BLaER1 (cell line): ENCODE results near the gene CADM1.

Experiments
- H3K27ac ChIP-seq: shearing (Covaris generic); formaldehyde crosslinking; 2 replicates; pipeline ENCODE4 v1.8.1; 2022
- H3K27me3 ChIP-seq: shearing (Covaris generic); formaldehyde crosslinking; 2 replicates; pipeline ENCODE4 v1.8.1; 2022
- H3K36me3 ChIP-seq: shearing (Covaris generic); formaldehyde crosslinking; 2 replicates; pipeline ENCODE4 v1.8.1; 2022
- H3K4me1 ChIP-seq: shearing (Covaris generic); formaldehyde crosslinking; 2 replicates; pipeline ENCODE4 v1.8.1; 2022
- H3K4me2 ChIP-seq: shearing (Covaris generic); formaldehyde crosslinking; 2 replicates; pipeline ENCODE4 v1.8.1; 2022
- H3K4me3 ChIP-seq: shearing (Covaris generic); formaldehyde crosslinking; 2 replicates; pipeline ENCODE4 v1.8.1; 2022
- H3K9ac ChIP-seq: shearing (Covaris generic); formaldehyde crosslinking; 2 replicates; pipeline ENCODE4 v1.8.1; 2022
- H3K9me3 ChIP-seq: shearing (Covaris generic); formaldehyde crosslinking; 2 replicates; pipeline ENCODE4 v1.8.1; 2022
- H4K20me1 ChIP-seq: shearing (Covaris generic); formaldehyde crosslinking; 2 replicates; pipeline ENCODE4 v1.8.1; 2022
- Cebpa-rat ChIP-seq: shearing (Covaris generic); IDR thresholded peaks from 2 replicates; pipeline ENCODE4 v1.8.1; 2022

CADM1 gene

GRCh38 chr11:115132436-115133228, 371.6 kb downstream of the CADM1 start:
- Histone ChIP-seq H3K4me2 (no peak overlapping the region), H3K4me1 (peaks cover 35% of the 10 kb centered on the region), H3K9me3 (no peaks in the 10 kb centered on the region), H3K36me3 (no peaks in the 10 kb centered on the region), H3K27ac (no peak overlapping the region), H3K4me3 (no peak overlapping the region), H4K20me1 (no peaks in the 10 kb centered on the region), H3K9ac (no peak overlapping the region), H3K27me3 (no peaks in the 10 kb centered on the region)
- TF ChIP-seq Cebpa-rat = no peak

- Histone ChIP-seq H3K9ac (peak overlapping the region; percentile 48; the same call in 1 of the 2 replicates), H3K9me3 (no peaks in the 10 kb centered on the region; the same call in 1 of the 2 replicates), H3K27me3 (no peaks in the 10 kb centered on the region), H4K20me1 (no peaks in the 10 kb centered on the region), H3K4me3 (no peak overlapping the region), H3K27ac (peak overlapping the region; percentile 36; the same call in 1 of the 2 replicates), H3K4me1 (peaks cover 51% of the 10 kb centered on the region), H3K4me2 (peak overlapping the region; percentile 59), H3K36me3 (no peaks in the 10 kb centered on the region)
- no peak for TF ChIP-seq Cebpa-rat
These were observed 374.5 kb downstream of the CADM1 start for GRCh38 chr11:115129473-115130289.

GRCh38 chr11:115128226-115128625, 376.0 kb downstream of the CADM1 start:
- Histone ChIP-seq H3K27me3 (no peaks in the 10 kb centered on the region), H3K4me3 (no peak overlapping the region), H3K27ac (no peak overlapping the region), H3K9ac (no peak overlapping the region), H3K4me1 (peaks cover 51% of the 10 kb centered on the region), H3K9me3 (no peaks in the 10 kb centered on the region; the same call in 1 of the 2 replicates), H3K36me3 (no peaks in the 10 kb centered on the region), H3K4me2 (0 out of 2 replicates have a peak overlapping the region, but pooled peaks have one; percentile 59), H4K20me1 (no peaks in the 10 kb centered on the region)
- TF ChIP-seq Cebpa-rat = no peak

GRCh38 chr11:115127790-115128189, 376.4 kb downstream of the CADM1 start:
- Histone ChIP-seq H3K9me3 (no peaks in the 10 kb centered on the region; the same call in 1 of the 2 replicates), H3K36me3 (no peaks in the 10 kb centered on the region), H3K27ac (no peak overlapping the region), H3K4me1 (peaks cover 51% of the 10 kb centered on the region), H3K4me2 (no peak overlapping the region), H3K4me3 (no peak overlapping the region), H3K9ac (no peak overlapping the region), H3K27me3 (no peaks in the 10 kb centered on the region), H4K20me1 (no peaks in the 10 kb centered on the region)
- no peak for TF ChIP-seq Cebpa-rat

GRCh38 chr11:115126515-115127208, 377.6 kb downstream of the CADM1 start:
- Histone ChIP-seq H3K4me2 (peak overlapping the region; percentile 50), H3K4me3 (no peak overlapping the region)
- no peak for TF ChIP-seq Cebpa-rat

GRCh38 chr11:115126092-115126491, 378.1 kb downstream of the CADM1 start:
- Histone ChIP-seq H3K4me2 (peak overlapping the region; percentile 50), H3K36me3 (no peaks in the 10 kb centered on the region), H3K27ac (no peak overlapping the region), H3K9me3 (no peaks in the 10 kb centered on the region; the same call in 1 of the 2 replicates), H4K20me1 (no peaks in the 10 kb centered on the region), H3K27me3 (no peaks in the 10 kb centered on the region), H3K4me1 (peaks cover 51% of the 10 kb centered on the region), H3K4me3 (no peak overlapping the region), H3K9ac (no peak overlapping the region)
- no peak for TF ChIP-seq Cebpa-rat

More at GRCh38 chr11:115126515-115127208, 377.6 kb downstream of the CADM1 start:
- no peaks in the 10 kb centered on the region for H4K20me1 ChIP-seq
- H3K9me3 ChIP-seq = no peaks in the 10 kb centered on the region; the same call in 1 of the 2 replicates
- no peaks in the 10 kb centered on the region for H3K27me3 ChIP-seq
- no peaks in the 10 kb centered on the region for H3K36me3 ChIP-seq
- no peak overlapping the region for H3K9ac ChIP-seq
- peak overlapping the region; percentile 56; the same call in 1 of the 2 replicates for H3K27ac ChIP-seq
- H3K4me1 ChIP-seq = peaks cover 51% of the 10 kb centered on the region

- Histone ChIP-seq H3K27ac (no peak overlapping the region), H4K20me1 (no peaks in the 10 kb centered on the region)
These were observed 379.4 kb downstream of the CADM1 start for GRCh38 chr11:115124786-115125185.

GRCh38 chr11:115123641-115124040, 380.6 kb downstream of the CADM1 start:
- Histone ChIP-seq H3K9me3 (no peaks in the 10 kb centered on the region; the same call in 1 of the 2 replicates), H3K4me3 (no peak overlapping the region), H4K20me1 (no peaks in the 10 kb centered on the region), H3K4me2 (no peak overlapping the region), H3K36me3 (no peaks in the 10 kb centered on the region), H3K9ac (no peak overlapping the region), H3K27ac (no peak overlapping the region), H3K27me3 (no peaks in the 10 kb centered on the region), H3K4me1 (peaks cover 30% of the 10 kb centered on the region)
- TF ChIP-seq Cebpa-rat = no peak

More at GRCh38 chr11:115124786-115125185, 379.4 kb downstream of the CADM1 start:
- Histone ChIP-seq H3K9ac (no peak overlapping the region), H3K36me3 (no peaks in the 10 kb centered on the region), H3K27me3 (no peaks in the 10 kb centered on the region), H3K4me3 (no peak overlapping the region), H3K4me2 (no peak overlapping the region), H3K9me3 (no peaks in the 10 kb centered on the region; the same call in 1 of the 2 replicates), H3K4me1 (peaks cover 41% of the 10 kb centered on the region)
- no peak for TF ChIP-seq Cebpa-rat

GRCh38 chr11:115122274-115122673, 381.9 kb downstream of the CADM1 start:
- no peak for TF ChIP-seq Cebpa-rat
- no peaks in the 10 kb centered on the region; the same call in 1 of the 2 replicates for H3K9me3 ChIP-seq
- no peaks in the 10 kb centered on the region for H4K20me1 ChIP-seq
- H3K27ac ChIP-seq = no peak overlapping the region
- H3K4me1 ChIP-seq = peaks cover 16% of the 10 kb centered on the region
- H3K4me2 ChIP-seq = no peak overlapping the region
- H3K27me3 ChIP-seq = no peaks in the 10 kb centered on the region
- no peak overlapping the region for H3K9ac ChIP-seq
- no peaks in the 10 kb centered on the region for H3K36me3 ChIP-seq
- H3K4me3 ChIP-seq = no peak overlapping the region
